Caco-2 (cell line): ENCODE data around the gene BACH2. TPM values are rescaled to one million over a fixed set of nuclear protein-coding genes. Genes with fewer than 3 reads are reported as not detected.
A peak's percentile ranks its signal among the peaks of the same experiment; 100 is the strongest.

Experiments
- BruUV-seq: library from RNA; stranded (reverse); fragments of 400-500 nt; replicated peaks from 2 replicates; lab custom pipeline; 2021; lab: Mats Ljungman, UMichigan
- CTCF ChIA-PET: fragments of 300-600 bp; sonication (Branson Sonifier 250); formaldehyde crosslinking; loops from one replicate; lab custom pipeline; 2022; ENCODE audit warnings: antibody characterized with exemption; lab: Charles Lee
- POLR2A ChIA-PET: fragments of 300-600 bp; sonication (Branson Sonifier 250); formaldehyde crosslinking; loops from one replicate; lab custom pipeline; 2022; ENCODE audit warnings: antibody characterized with exemption; lab: Charles Lee
- DNase-seq, 2 experiments: peaks; one replicate each; pipeline versions ENCODE4 v3.0.0 to v3.0.0-alpha.2; 2020 to 2022
- H3K27me3 ChIP-seq: replicated peaks from 2 replicates; pipeline ENCODE4 v1.6.0; 2011; ENCODE audit warnings: low read length; ENCODE audit not compliant: control insufficient read depth, insufficient read depth
- H3K36me3 ChIP-seq: 2 replicates; pipeline ENCODE4 v1.5.1; 2011; ENCODE audit warnings: low read length; ENCODE audit not compliant: control insufficient read depth, insufficient read depth
- H3K4me1 ChIP-seq: fragments of 250-450 bp; sonication (Bioruptor Pico); 2 replicates; pipeline ENCODE4 v1.5.1; 2020; ENCODE audit warnings: mild to moderate bottlenecking
- H3K4me3 ChIP-seq: 2 replicates; pipeline ENCODE4 v1.5.1; 2011; ENCODE audit warnings: low read depth, mild to moderate bottlenecking, control low read depth, low read length
- H3K9me3 ChIP-seq: fragments of 250-450 bp; sonication (Bioruptor Pico); 2 replicates; pipeline ENCODE4 v1.5.1; 2020; ENCODE audit warnings: mild to moderate bottlenecking, moderate library complexity
- H3K27ac Mint-ChIP-seq: one replicate; pipeline ENCODE4 v1.8.0; 2022; ENCODE audit warnings: mixed read lengths; ENCODE audit not compliant: unreplicated experiment
- H3K27me3 Mint-ChIP-seq: one replicate; pipeline ENCODE4 v1.8.0; 2022; ENCODE audit warnings: mixed read lengths; ENCODE audit not compliant: insufficient read depth, unreplicated experiment
- H3K36me3 Mint-ChIP-seq: one replicate; pipeline ENCODE4 v1.8.0; 2022; ENCODE audit warnings: mild to moderate bottlenecking, mixed read lengths; ENCODE audit not compliant: insufficient read depth, unreplicated experiment
- H3K4me1 Mint-ChIP-seq: one replicate; pipeline ENCODE4 v1.8.0; 2022; ENCODE audit warnings: low read depth, mixed read lengths; ENCODE audit not compliant: unreplicated experiment
- H3K4me3 Mint-ChIP-seq: one replicate; pipeline ENCODE4 v1.8.0; 2022; ENCODE audit warnings: mild to moderate bottlenecking, moderate library complexity, mixed read lengths; ENCODE audit not compliant: unreplicated experiment
- H3K9me3 Mint-ChIP-seq: one replicate; pipeline ENCODE4 v1.8.0; 2022; ENCODE audit warnings: mixed read lengths; ENCODE audit not compliant: unreplicated experiment
- CTCF ChIP-seq, 2 experiments: fragments of 200-600 bp in 1 of 2; IDR thresholded peaks; 1 replicate in 1 of 2; 2 replicates in 1 of 2; pipeline versions ENCODE4 v1.5.1 to v1.8.0; 2011 to 2022; ENCODE audit warnings: antibody characterized with exemption in 1 of 2, control low read depth in 1 of 2, inconsistent platforms in 1 of 2, low read depth in 1 of 2, low read length in 1 of 2, mild to moderate bottlenecking in 1 of 2, moderate library complexity in 1 of 2; ENCODE audit not compliant: insufficient read depth in 1 of 2, severe bottlenecking in 1 of 2, unreplicated experiment in 1 of 2
- intact Hi-C: fragments of 100-400 bp; cut with micrococcal nuclease; formaldehyde crosslinking; loops from one replicate; pipeline ENCODE4 v1.10.0; 2022; ENCODE audit not compliant: unreplicated experiment
- total RNA-seq: library from RNA; stranded (reverse); gene quantifications from 2 replicates; pipeline ENCODE4 v1.2.3, GENCODE V29; 2022

BACH2 gene
- total RNA-seq, 1 experiment from 2014 or later, result 0.43 TPM

GRCh38 chr6:89941031-89941762 is 355.4 kb downstream of the BACH2 start:
- Histone ChIP-seq H3K4me3 (no peak overlapping the region), H3K4me1 (no peaks in the 10 kb centered on the region), H3K27me3 (no peaks in the 10 kb centered on the region), H3K36me3 (no peaks in the 10 kb centered on the region), H3K9me3 (0 out of 2 replicates have a peak, but pooled peaks cover 4% of the 10 kb centered on the region)
- ChIA-PET CTCF (interaction anchor here (0.5 to 1.7 kb wide), 20 partner anchors 10 to 633 kb away, joined by 3 to 43 read pairs (median 4); no protein-coding TSS in a partner anchor), POLR2A (no interaction called here)
- H3K27ac Mint-ChIP-seq, result no peak overlapping the region
- H3K36me3 Mint-ChIP-seq, result no peaks in the 10 kb centered on the region
- intact Hi-C loops, result loop anchor here (2.0 to 5.0 kb wide), 3 partner anchors 30 to 346 kb away; no protein-coding TSS in a partner anchor
- BruUV-seq, result no TSS peak
- H3K4me1 Mint-ChIP-seq, result peaks cover 4% of the 10 kb centered on the region
- no peak overlapping the region for H3K4me3 Mint-ChIP-seq
- H3K9me3 Mint-ChIP-seq, result no peaks in the 10 kb centered on the region
- peaks cover 10% of the 10 kb centered on the region for H3K27me3 Mint-ChIP-seq
- TF ChIP-seq CTCF (IDR thresholded peaks at IDR 0.05; ENCODE audit: insufficient read depth in 1 of 2, low read depth in 1 of 2, low read length in 1 of 2, severe bottlenecking in 1 of 2, unreplicated experiment in 1 of 2), result no peak
- DNase-seq, result peak in 1 of 2 experiments; percentile 6

GRCh38 chr6:89940225-89941027 is 356.2 kb downstream of the BACH2 start:
- Mint-ChIP-seq H3K27me3 (peaks cover 7% of the 10 kb centered on the region), H3K4me1 (peaks cover 4% of the 10 kb centered on the region), H3K9me3 (no peaks in the 10 kb centered on the region), H3K27ac (no peak overlapping the region), H3K36me3 (no peaks in the 10 kb centered on the region), H3K4me3 (no peak overlapping the region)
- DNase-seq, result peak; percentile 60 to 69
- ChIA-PET POLR2A (no interaction called here), CTCF (interaction anchor here (0.5 to 1.7 kb wide), 24 partner anchors 11 to 634 kb away, joined by 3 to 43 read pairs (median 4); no protein-coding TSS in a partner anchor)
- intact Hi-C loops, result loop anchor here (1.0 to 5.0 kb wide), 5 partner anchors 30 to 539 kb away; no protein-coding TSS in a partner anchor
- 0 out of 2 replicates have a peak, but pooled peaks cover 4% of the 10 kb centered on the region for H3K9me3 ChIP-seq
- no TSS peak for BruUV-seq
- H3K36me3 ChIP-seq, result no peaks in the 10 kb centered on the region
- H3K4me1 ChIP-seq, result no peaks in the 10 kb centered on the region
- no peak overlapping the region for H3K4me3 ChIP-seq
- no peaks in the 10 kb centered on the region for H3K27me3 ChIP-seq
- peak; percentile 69 to 83 for TF ChIP-seq CTCF (IDR thresholded peaks at IDR 0.05; ENCODE audit: insufficient read depth in 1 of 2, low read depth in 1 of 2, low read length in 1 of 2, severe bottlenecking in 1 of 2, unreplicated experiment in 1 of 2)

- no peak for DNase-seq
- Mint-ChIP-seq H3K4me1 (peaks cover 4% of the 10 kb centered on the region), H3K27ac (no peak overlapping the region), H3K9me3 (no peaks in the 10 kb centered on the region), H3K27me3 (peaks cover 3% of the 10 kb centered on the region), H3K4me3 (no peak overlapping the region), H3K36me3 (no peaks in the 10 kb centered on the region)
- no TSS peak for BruUV-seq
- Histone ChIP-seq H3K27me3 (no peaks in the 10 kb centered on the region), H3K4me3 (no peak overlapping the region), H3K4me1 (no peaks in the 10 kb centered on the region), H3K9me3 (no peaks in the 10 kb centered on the region), H3K36me3 (no peaks in the 10 kb centered on the region)
- intact Hi-C loops, result no loop called here
- TF ChIP-seq CTCF (IDR thresholded peaks at IDR 0.05; ENCODE audit: insufficient read depth in 1 of 2, low read depth in 1 of 2, low read length in 1 of 2, severe bottlenecking in 1 of 2, unreplicated experiment in 1 of 2), result no peak
- CTCF ChIA-PET, result no interaction called here
- POLR2A ChIA-PET, result no interaction called here
These were observed 357.5 kb downstream of the BACH2 start for GRCh38 chr6:89939144-89939543.
